HFFc6 (cell line): ENCODE measurements around the gene PLK2. TPM values are rescaled to one million over a fixed set of nuclear protein-coding genes. Genes with fewer than 3 reads are reported as not detected.

Source experiments
- DNase-seq: peaks from one replicate; pipeline ENCODE4 v3.0.0-alpha.2; 2018
- H3K27ac Mint-ChIP-seq: 2 replicates; pipeline ENCODE4 v1.8.0; 2020; ENCODE audit warnings: mild to moderate bottlenecking, mixed read lengths
- H3K27me3 Mint-ChIP-seq: 2 replicates; pipeline ENCODE4 v1.8.0; 2021; ENCODE audit warnings: mild to moderate bottlenecking, moderate library complexity, mixed read lengths; ENCODE audit not compliant: insufficient read depth
- H3K36me3 Mint-ChIP-seq: 2 replicates; pipeline ENCODE4 v1.8.0; 2021; ENCODE audit warnings: low read depth, mixed read lengths
- H3K4me1 Mint-ChIP-seq: 2 replicates; pipeline ENCODE4 v1.8.0; 2020; ENCODE audit warnings: low read depth, mixed read lengths
- H3K4me3 Mint-ChIP-seq: 2 replicates; pipeline ENCODE4 v1.8.0; 2020; ENCODE audit warnings: mild to moderate bottlenecking, moderate library complexity, mixed read lengths
- H3K9me3 Mint-ChIP-seq: 2 replicates; pipeline ENCODE4 v1.8.0; 2020; ENCODE audit warnings: mild to moderate bottlenecking, mixed read lengths
- total RNA-seq, 6 experiments: library from RNA; stranded (reverse); fragmentation: NEBNext Ultra II Directional; extraction: Animal tissue kit (Norgen Biotek cat#: 25700); gene quantifications; 2 replicates in 1 of 6; 3 replicates in 5 of 6; pipeline ENCODE4 v1.2.3, GENCODE V29; 2021
- TF ChIP-seq, protein P1 (sequence below): fragments of 200-600 bp; sonication (generic); IDR thresholded peaks from 2 replicates; pipeline ENCODE4 v1.5.0; 2021; ENCODE audit warnings: antibody characterized with exemption, mild to moderate bottlenecking

Gene PLK2
- total RNA-seq, 6 experiments from 2014 or later, result 50.4 to 80.1 (median 71.3) TPM

DNA sequence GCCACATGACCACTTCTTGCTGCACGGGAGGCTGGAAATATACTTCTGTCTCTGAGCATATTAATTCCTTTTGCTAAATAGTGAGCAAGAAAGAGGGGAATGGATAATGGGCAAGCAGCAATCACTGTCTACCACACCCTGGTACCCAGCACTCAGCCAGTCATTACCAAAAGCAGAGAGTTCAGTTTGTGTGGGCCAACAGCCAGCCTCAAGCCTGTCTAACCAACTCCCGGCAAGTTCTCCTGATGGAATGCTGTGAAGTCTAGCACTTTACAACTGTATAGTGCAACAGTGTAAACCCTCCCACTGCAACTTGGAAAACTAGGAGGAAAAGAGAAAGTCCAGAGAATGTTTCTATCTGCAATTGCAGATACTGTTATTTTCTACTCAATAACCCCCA lies 47.8 kb downstream of the PLK2 start:
- TF ChIP-seq, protein P1, sequence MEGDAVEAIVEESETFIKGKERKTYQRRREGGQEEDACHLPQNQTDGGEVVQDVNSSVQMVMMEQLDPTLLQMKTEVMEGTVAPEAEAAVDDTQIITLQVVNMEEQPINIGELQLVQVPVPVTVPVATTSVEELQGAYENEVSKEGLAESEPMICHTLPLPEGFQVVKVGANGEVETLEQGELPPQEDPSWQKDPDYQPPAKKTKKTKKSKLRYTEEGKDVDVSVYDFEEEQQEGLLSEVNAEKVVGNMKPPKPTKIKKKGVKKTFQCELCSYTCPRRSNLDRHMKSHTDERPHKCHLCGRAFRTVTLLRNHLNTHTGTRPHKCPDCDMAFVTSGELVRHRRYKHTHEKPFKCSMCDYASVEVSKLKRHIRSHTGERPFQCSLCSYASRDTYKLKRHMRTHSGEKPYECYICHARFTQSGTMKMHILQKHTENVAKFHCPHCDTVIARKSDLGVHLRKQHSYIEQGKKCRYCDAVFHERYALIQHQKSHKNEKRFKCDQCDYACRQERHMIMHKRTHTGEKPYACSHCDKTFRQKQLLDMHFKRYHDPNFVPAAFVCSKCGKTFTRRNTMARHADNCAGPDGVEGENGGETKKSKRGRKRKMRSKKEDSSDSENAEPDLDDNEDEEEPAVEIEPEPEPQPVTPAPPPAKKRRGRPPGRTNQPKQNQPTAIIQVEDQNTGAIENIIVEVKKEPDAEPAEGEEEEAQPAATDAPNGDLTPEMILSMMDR, result no peak
- no peak for DNase-seq
- peaks cover 54% of the 10 kb centered on the region for H3K4me1 Mint-ChIP-seq
- H3K27ac Mint-ChIP-seq, result no peak overlapping the region
- H3K36me3 Mint-ChIP-seq, result no peaks in the 10 kb centered on the region
- H3K9me3 Mint-ChIP-seq, result no peaks in the 10 kb centered on the region
- peaks cover 2% of the 10 kb centered on the region; the same call in 1 of the 2 replicates for H3K27me3 Mint-ChIP-seq
- no peak overlapping the region for H3K4me3 Mint-ChIP-seq

DNA sequence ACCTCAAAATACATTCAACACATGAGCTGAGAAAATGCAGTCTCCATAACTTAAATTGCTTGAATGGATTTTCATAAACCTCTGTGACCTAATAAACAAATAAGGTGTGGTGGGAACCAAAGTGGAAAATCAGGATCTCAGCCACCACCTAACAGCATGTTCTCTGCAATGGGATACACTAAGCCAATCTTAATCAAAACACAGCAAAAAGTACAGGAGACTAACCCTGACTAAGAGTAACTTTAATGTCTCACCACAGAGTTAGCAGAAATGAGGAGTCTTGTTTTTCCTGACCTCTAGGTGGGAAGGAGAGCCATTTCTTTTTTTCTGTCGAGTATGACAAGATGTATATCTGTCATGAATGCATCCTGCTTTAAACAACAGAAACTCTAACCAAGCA lies 48.5 kb downstream of the PLK2 start:
- TF ChIP-seq, protein P1, result no peak
- H3K36me3 Mint-ChIP-seq, result no peaks in the 10 kb centered on the region
- no peak overlapping the region for H3K4me3 Mint-ChIP-seq
- no peak for DNase-seq
- no peak overlapping the region for H3K27ac Mint-ChIP-seq
- H3K27me3 Mint-ChIP-seq, result peaks cover 2% of the 10 kb centered on the region; the same call in 1 of the 2 replicates
- H3K4me1 Mint-ChIP-seq, result peaks cover 61% of the 10 kb centered on the region
- H3K9me3 Mint-ChIP-seq, result no peaks in the 10 kb centered on the region

DNA sequence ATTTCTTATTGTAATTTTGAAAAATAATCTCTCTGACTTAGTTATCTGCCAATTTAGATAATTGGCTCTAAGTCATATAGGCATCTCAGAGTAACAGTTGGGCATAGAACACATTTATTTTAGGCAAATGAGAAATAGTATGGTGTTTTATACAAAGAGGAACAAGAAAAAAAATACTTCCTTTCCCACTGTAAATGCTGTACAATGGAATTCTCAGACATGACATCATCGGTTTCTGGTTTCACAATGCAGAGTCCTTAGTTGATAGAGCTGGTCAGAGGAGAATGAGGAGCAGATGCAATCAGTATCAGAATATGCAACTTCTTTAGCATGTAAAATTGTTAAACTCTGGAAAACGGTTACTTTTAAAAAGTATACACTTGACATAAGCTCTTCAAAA lies 49.4 kb downstream of the PLK2 start:
- no peak overlapping the region for H3K4me3 Mint-ChIP-seq
- TF ChIP-seq, protein P1, result no peak
- H3K27ac Mint-ChIP-seq, result no peak overlapping the region
- H3K4me1 Mint-ChIP-seq, result peaks cover 69% of the 10 kb centered on the region
- peak; percentile 65 for DNase-seq
- H3K36me3 Mint-ChIP-seq, result no peaks in the 10 kb centered on the region
- no peaks in the 10 kb centered on the region for H3K9me3 Mint-ChIP-seq
- H3K27me3 Mint-ChIP-seq, result peaks cover 2% of the 10 kb centered on the region; the same call in 1 of the 2 replicates

DNA sequence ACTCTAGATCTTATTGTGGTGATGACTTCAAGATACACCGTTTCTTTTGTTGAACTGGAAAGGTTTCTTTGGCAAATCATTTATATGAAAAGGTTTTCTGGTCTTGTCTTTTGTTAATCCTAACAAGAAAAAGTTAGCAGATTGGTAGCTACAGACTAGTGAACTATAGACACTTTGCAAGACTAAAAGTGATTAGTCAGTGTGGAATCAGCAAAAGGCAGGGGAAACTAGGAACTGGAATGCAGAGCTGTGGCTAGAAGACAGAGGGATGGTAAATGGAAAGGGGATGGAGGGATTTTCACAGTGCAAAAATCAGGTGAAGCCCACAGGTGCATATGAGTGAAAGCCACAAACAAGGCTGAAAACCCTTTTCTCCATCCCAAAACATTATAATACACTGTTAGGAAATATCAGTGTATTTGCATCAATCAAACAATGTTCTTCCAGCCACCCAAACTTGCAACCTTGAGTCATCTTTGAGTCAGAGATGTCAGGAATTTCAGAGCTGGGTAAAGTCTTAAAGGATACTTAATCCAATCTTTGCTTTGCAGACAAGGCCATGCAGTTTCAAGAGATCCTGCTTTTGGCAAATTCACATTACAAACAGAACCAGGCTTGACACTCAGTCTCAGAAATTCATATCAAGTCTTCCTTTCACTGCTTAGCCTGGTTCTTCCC lies 52.7 kb downstream of the PLK2 start:
- H3K36me3 Mint-ChIP-seq, result no peaks in the 10 kb centered on the region
- H3K27ac Mint-ChIP-seq, result peak overlapping the region; percentile 77
- H3K4me3 Mint-ChIP-seq, result peak overlapping the region; percentile 56
- H3K9me3 Mint-ChIP-seq, result no peaks in the 10 kb centered on the region
- peaks cover 67% of the 10 kb centered on the region for H3K4me1 Mint-ChIP-seq
- TF ChIP-seq, protein P1, result no peak
- peaks cover 2% of the 10 kb centered on the region; the same call in 1 of the 2 replicates for H3K27me3 Mint-ChIP-seq
- peak; percentile 80 for DNase-seq

DNA sequence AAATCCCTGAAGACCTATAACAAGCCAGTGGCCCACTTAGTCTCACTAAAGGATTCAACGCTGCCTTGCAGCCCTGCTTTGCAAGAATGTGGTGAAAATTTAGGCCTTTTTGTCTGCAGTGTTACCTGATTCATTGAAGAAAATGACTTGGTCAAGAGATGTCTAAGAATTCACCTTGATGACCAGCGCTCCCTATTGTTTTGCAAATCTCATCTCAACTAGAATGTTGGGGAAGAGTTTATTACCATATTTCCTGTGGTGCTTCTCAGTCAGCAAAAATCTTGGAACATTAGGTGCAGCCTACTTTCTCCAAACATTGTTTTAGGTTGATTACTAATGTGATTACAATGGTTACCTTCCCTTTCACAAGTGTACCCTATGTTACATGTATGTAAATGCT lies 53.5 kb downstream of the PLK2 start:
- H3K4me1 Mint-ChIP-seq, result peaks cover 64% of the 10 kb centered on the region
- TF ChIP-seq, protein P1, result no peak
- no peaks in the 10 kb centered on the region for H3K36me3 Mint-ChIP-seq
- H3K27me3 Mint-ChIP-seq, result peaks cover 2% of the 10 kb centered on the region; the same call in 1 of the 2 replicates
- H3K9me3 Mint-ChIP-seq, result no peaks in the 10 kb centered on the region
- H3K27ac Mint-ChIP-seq, result peak overlapping the region; percentile 77
- H3K4me3 Mint-ChIP-seq, result peak overlapping the region; percentile 56; the same call in 1 of the 2 replicates
- no peak for DNase-seq
